ENCODE results near the gene CACNA1B. TPM values are rescaled to one million over a fixed set of nuclear protein-coding genes. Genes with fewer than 3 reads are reported as not detected.

Gene CACNA1B
- total and polyA plus RNA-seq, 2 experiments from 2014 or later, result 0.39 to 0.60 TPM

GRCh38 chr9:137989999-137990715 is 112.6 kb downstream of the CACNA1B start:
- H3K9me3 ChIP-seq (ENCODE audit: low read depth), result no peaks in the 10 kb centered on the region
- no peak for DNase-seq (ENCODE audit: low read depth in 1 of 2, low spot score in 1 of 2)

GRCh38 chr9:138003485-138004190 is 126.1 kb downstream of the CACNA1B start:
- Histone ChIP-seq H3K4me3 (no peak overlapping the region), H3K36me3 (no peaks in the 10 kb centered on the region), H3K27ac (no peak overlapping the region), H3K4me1 (ENCODE audit: low read depth) (no peaks in the 10 kb centered on the region), H3K27me3 (no peaks in the 10 kb centered on the region), H3K9me3 (ENCODE audit: low read depth) (no peaks in the 10 kb centered on the region)
- no peak for TF ChIP-seq CTCF (IDR thresholded peaks at IDR 0.05; ENCODE audit: low read depth, low read length)
- no peak for DNase-seq (ENCODE audit: low read depth in 1 of 2, low spot score in 1 of 2)

More at GRCh38 chr9:137989999-137990715, 112.6 kb downstream of the CACNA1B start:
- H3K36me3 ChIP-seq, result no peaks in the 10 kb centered on the region
- H3K27ac ChIP-seq, result no peak overlapping the region
- H3K4me1 ChIP-seq (ENCODE audit: low read depth), result no peaks in the 10 kb centered on the region
- no peak for TF ChIP-seq CTCF (IDR thresholded peaks at IDR 0.05; ENCODE audit: low read depth, low read length)
- H3K4me3 ChIP-seq, result no peak overlapping the region
- H3K27me3 ChIP-seq, result no peaks in the 10 kb centered on the region

- no peak overlapping the region for H3K4me3 ChIP-seq
- H3K27ac ChIP-seq, result no peak overlapping the region
- no peaks in the 10 kb centered on the region for H3K36me3 ChIP-seq
- H3K27me3 ChIP-seq, result no peaks in the 10 kb centered on the region
- no peaks in the 10 kb centered on the region for H3K9me3 ChIP-seq (ENCODE audit: low read depth)
- DNase-seq (ENCODE audit: low read depth in 1 of 2, low spot score in 1 of 2), result no peak
- no peaks in the 10 kb centered on the region for H3K4me1 ChIP-seq (ENCODE audit: low read depth)
- TF ChIP-seq CTCF (IDR thresholded peaks at IDR 0.05; ENCODE audit: low read depth, low read length), result no peak
These were observed 129.1 kb downstream of the CACNA1B start for GRCh38 chr9:138006576-138007233.

- DNase-seq (ENCODE audit: low read depth in 1 of 2, low spot score in 1 of 2), result no peak
- no peak overlapping the region for H3K4me3 ChIP-seq
- H3K9me3 ChIP-seq (ENCODE audit: low read depth), result no peaks in the 10 kb centered on the region
- H3K4me1 ChIP-seq (ENCODE audit: low read depth), result no peaks in the 10 kb centered on the region
- no peaks in the 10 kb centered on the region for H3K36me3 ChIP-seq
- no peak for TF ChIP-seq CTCF (IDR thresholded peaks at IDR 0.05; ENCODE audit: low read depth, low read length)
- H3K27ac ChIP-seq, result no peak overlapping the region
- no peaks in the 10 kb centered on the region for H3K27me3 ChIP-seq
These were observed 130.0 kb downstream of the CACNA1B start for GRCh38 chr9:138007566-138007917.

- H3K9me3 ChIP-seq (ENCODE audit: low read depth), result no peaks in the 10 kb centered on the region
- no peak for DNase-seq (ENCODE audit: low read depth in 1 of 2, low spot score in 1 of 2)
- no peak overlapping the region for H3K4me3 ChIP-seq
- H3K4me1 ChIP-seq (ENCODE audit: low read depth), result peaks cover 4% of the 10 kb centered on the region
- no peak overlapping the region for H3K27ac ChIP-seq
- TF ChIP-seq CTCF (IDR thresholded peaks at IDR 0.05; ENCODE audit: low read depth, low read length), result no peak
- H3K27me3 ChIP-seq, result no peaks in the 10 kb centered on the region
- no peaks in the 10 kb centered on the region for H3K36me3 ChIP-seq
These were observed 130.6 kb downstream of the CACNA1B start for GRCh38 chr9:138007918-138008841.
